Fibroblast of upper back skin (primary cell): Measurements from ENCODE around the gene SCN9A.
"Not testable (repeated sequence)": the region's sequence is repeated elsewhere in the genome, so short reads cannot be mapped to it uniquely, and the experiment has no call there.

Source experiments
- DNase-seq: peaks from one replicate; pipeline ENCODE4 v3.0.0-alpha.2; 2013

SCN9A gene

GRCh38 chr2:166373951-166374350, 1.8 kb downstream of the SCN9A start:
- peak; percentile 82 for DNase-seq

- DNase-seq = no peak
Measured at GRCh38 chr2:166373539-166373938, 2.2 kb downstream of the SCN9A start.

- no peak for DNase-seq
Measured at GRCh38 chr2:166373105-166373504, 2.6 kb downstream of the SCN9A start.

- DNase-seq = peak; percentile 58
Measured at GRCh38 chr2:166372046-166372445, 3.7 kb downstream of the SCN9A start.

- DNase-seq = no peak
Measured at GRCh38 chr2:166365803-166366420, 9.8 kb downstream of the SCN9A start.

GRCh38 chr2:166365239-166365638, 10.5 kb downstream of the SCN9A start:
- no peak for DNase-seq

GRCh38 chr2:166364476-166365161, 11.1 kb downstream of the SCN9A start:
- no peak for DNase-seq

- DNase-seq = peak; percentile 67
Measured at GRCh38 chr2:166361351-166362153, 14.2 kb downstream of the SCN9A start.

- DNase-seq = no peak
Measured at GRCh38 chr2:166360906-166361305, 14.8 kb downstream of the SCN9A start.

GRCh38 chr2:166360426-166360825, 15.3 kb downstream of the SCN9A start:
- DNase-seq = no peak

GRCh38 chr2:166357950-166358321, 17.8 kb downstream of the SCN9A start:
- not testable (repeated sequence) for DNase-seq

- no peak for DNase-seq
Measured at GRCh38 chr2:166357068-166357949, 18.4 kb downstream of the SCN9A start.

- peak; percentile 85 for DNase-seq
Measured at GRCh38 chr2:166351319-166351718, 24.4 kb downstream of the SCN9A start.

GRCh38 chr2:166350525-166350924, 25.2 kb downstream of the SCN9A start:
- no peak for DNase-seq

GRCh38 chr2:166344286-166345113, 31.2 kb downstream of the SCN9A start:
- DNase-seq = peak; percentile 77

GRCh38 chr2:166343467-166343866, 32.3 kb downstream of the SCN9A start:
- no peak for DNase-seq

GRCh38 chr2:166341426-166341825, 34.3 kb downstream of the SCN9A start:
- DNase-seq = no peak

GRCh38 chr2:166338831-166339339, 36.9 kb downstream of the SCN9A start:
- no peak for DNase-seq

- DNase-seq = no peak
Measured at GRCh38 chr2:166337932-166338331, 37.8 kb downstream of the SCN9A start.

GRCh38 chr2:166335284-166335683, 40.5 kb downstream of the SCN9A start:
- DNase-seq = no peak

- DNase-seq = no peak
Measured at GRCh38 chr2:166334805-166335204, 40.9 kb downstream of the SCN9A start.

- DNase-seq = no peak
Measured at GRCh38 chr2:166333801-166334200, 41.9 kb downstream of the SCN9A start.
